Breast epithelium (tissue), 3 donors: ENCODE data around the gene PCP4L1.
"Not testable (repeated sequence)": the region's sequence is repeated elsewhere in the genome, so short reads cannot be mapped to it uniquely, and the experiment has no call there.

Source experiments
- CTCF ChIP-seq, 3 donors: fragments of 450-650 bp; IDR thresholded peaks; one replicate each; pipeline ENCODE4 v1.5.1; 2016 to 2017; ENCODE audit warnings: antibody characterized with exemption in 3 of 3, mild to moderate bottlenecking in 3 of 3, moderate library complexity in 3 of 3
- POLR2A ChIP-seq: fragments of 450-650 bp; IDR thresholded peaks from one replicate; pipeline ENCODE4 v1.6.1; 2016; ENCODE audit warnings: antibody characterized with exemption, mild to moderate bottlenecking, moderate library complexity
- POLR2AphosphoS5 ChIP-seq, 3 donors: sonication (generic); formaldehyde crosslinking; IDR thresholded peaks; one replicate each; pipeline ENCODE4 v1.6.1; 2017; ENCODE audit warnings: antibody characterized with exemption in 3 of 3

GRCh38 chr1:161257109-161257508, 1.4 kb upstream of the PCP4L1 start:
- TF ChIP-seq POLR2AphosphoS5 (IDR thresholded peaks at IDR 0.05); CTCF (IDR thresholded peaks at IDR 0.05); POLR2A: not testable (repeated sequence)
